ENCODE data around the gene TAF4.
"Not testable (repeated sequence)": the region's sequence is repeated elsewhere in the genome, so short reads cannot be mapped to it uniquely, and the experiment has no call there.

Gene TAF4

DNA sequence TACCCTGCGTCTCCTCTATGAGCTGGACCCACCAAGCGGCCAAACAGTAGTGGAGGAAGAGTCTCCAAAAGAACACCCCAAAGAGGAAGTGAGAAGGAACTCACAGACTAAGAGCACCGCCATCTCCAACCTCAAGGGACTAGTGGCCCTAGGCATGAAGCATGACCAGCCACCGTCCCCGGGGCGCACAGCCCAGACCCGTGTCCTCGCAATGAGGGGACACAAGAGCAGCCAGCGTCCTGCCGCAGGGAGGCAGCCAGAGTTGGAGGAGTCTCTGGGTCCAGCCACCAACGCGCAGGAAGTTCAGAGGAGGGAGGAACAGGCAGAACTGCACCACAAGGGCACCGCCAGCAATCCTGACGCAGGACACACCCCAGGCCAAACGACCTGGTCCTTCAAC is 72.6 kb downstream of the TAF4 start:
- DNase-seq (ENCODE audit: low read depth in 2 of 2): no peak
- no peak overlapping the region for H3K4me3 ChIP-seq (replicated peaks in 1 of 2; ENCODE audit: low read depth in 2 of 2, low read length in 2 of 2)
- TF ChIP-seq CTCF (IDR thresholded peaks at IDR 0.05; ENCODE audit: low read depth, low read length): no peak

DNA sequence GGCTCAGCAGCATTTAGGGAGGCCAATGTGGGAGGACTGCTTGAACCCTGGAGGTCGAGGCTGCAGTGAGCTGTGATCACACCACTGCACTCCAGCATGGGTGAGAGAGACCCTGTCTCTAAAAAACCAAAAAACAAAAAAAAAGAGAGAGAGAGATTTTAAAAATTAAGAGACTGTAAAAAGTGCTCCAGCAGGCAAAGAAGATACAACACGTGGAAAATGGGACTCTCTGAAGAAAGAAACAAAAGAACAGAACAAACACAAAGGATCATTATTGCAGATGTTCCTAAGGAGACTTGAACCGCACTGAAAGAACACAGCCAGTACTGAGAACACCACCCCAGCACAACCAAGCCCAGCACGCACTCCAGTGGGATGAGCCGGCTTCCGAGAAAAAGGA is 74.2 kb downstream of the TAF4 start:
- peak in 1 of 2 donors; percentile 11 for DNase-seq (ENCODE audit: low read depth in 2 of 2)
- TF ChIP-seq CTCF (IDR thresholded peaks at IDR 0.05; ENCODE audit: low read depth, low read length): no peak
- no peak overlapping the region for H3K4me3 ChIP-seq (replicated peaks in 1 of 2; ENCODE audit: low read depth in 2 of 2, low read length in 2 of 2)

DNA sequence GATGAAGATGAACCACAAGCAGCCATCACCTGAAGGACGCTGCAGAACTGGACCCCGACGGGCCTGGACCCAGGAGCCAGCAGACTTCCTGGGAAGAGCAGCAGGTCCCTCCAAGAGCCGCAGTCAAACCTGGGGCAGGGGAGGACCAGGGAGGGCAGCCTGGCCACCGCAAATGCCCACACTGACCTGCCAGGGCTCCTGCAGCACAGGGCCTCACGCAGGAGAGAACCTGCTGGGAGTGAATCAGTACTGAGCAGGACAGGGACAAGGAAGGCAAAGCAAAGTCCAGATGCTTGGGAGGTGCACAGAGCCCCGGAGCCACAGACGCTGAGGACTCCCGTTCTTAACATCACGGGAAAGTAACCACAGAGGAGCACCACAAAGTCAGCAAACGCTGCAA is 75.2 kb downstream of the TAF4 start:
- TF ChIP-seq CTCF (IDR thresholded peaks at IDR 0.05; ENCODE audit: low read depth, low read length): no peak
- no peak overlapping the region for H3K4me3 ChIP-seq (replicated peaks in 1 of 2; ENCODE audit: low read depth in 2 of 2, low read length in 2 of 2)
- no peak for DNase-seq (ENCODE audit: low read depth in 2 of 2)

GRCh38 chr20:61989741-61990140 is 75.9 kb downstream of the TAF4 start:
- H3K4me3 ChIP-seq (replicated peaks in 1 of 2; ENCODE audit: low read depth in 2 of 2, low read length in 2 of 2): no peak overlapping the region
- no peak for TF ChIP-seq CTCF (IDR thresholded peaks at IDR 0.05; ENCODE audit: low read depth, low read length)
- DNase-seq (ENCODE audit: low read depth in 2 of 2): no peak

DNA sequence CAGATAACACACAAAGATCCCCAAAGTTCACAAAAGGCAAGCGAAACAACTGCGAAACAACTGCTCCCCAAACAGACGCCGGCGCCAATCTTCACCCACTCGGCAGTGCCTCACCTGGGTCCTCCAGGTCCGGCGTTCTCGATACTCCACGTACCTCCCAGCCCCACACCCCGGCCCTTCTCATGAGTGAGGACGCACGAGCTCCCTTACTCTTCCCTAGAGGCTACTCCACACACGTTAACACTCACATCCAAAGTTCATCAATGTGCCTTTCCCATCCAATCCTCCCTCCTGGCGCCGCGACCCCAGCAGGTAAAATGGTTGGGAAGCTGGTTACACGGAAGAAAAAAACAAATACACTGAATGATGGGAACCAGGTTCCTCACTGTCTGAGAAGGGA is 77.0 kb downstream of the TAF4 start:
- TF ChIP-seq CTCF (IDR thresholded peaks at IDR 0.05; ENCODE audit: low read depth, low read length): no peak
- no peak for DNase-seq (ENCODE audit: low read depth in 2 of 2)
- no peak overlapping the region for H3K4me3 ChIP-seq (replicated peaks in 1 of 2; ENCODE audit: low read depth in 2 of 2, low read length in 2 of 2)

- H3K4me3 ChIP-seq (replicated peaks in 1 of 2; ENCODE audit: low read depth in 2 of 2, low read length in 2 of 2): no peak overlapping the region
- no peak for TF ChIP-seq CTCF (IDR thresholded peaks at IDR 0.05; ENCODE audit: low read depth, low read length)
- no peak for DNase-seq (ENCODE audit: low read depth in 2 of 2)
Measured at GRCh38 chr20:61986762-61987321, 78.8 kb downstream of the TAF4 start.

DNA sequence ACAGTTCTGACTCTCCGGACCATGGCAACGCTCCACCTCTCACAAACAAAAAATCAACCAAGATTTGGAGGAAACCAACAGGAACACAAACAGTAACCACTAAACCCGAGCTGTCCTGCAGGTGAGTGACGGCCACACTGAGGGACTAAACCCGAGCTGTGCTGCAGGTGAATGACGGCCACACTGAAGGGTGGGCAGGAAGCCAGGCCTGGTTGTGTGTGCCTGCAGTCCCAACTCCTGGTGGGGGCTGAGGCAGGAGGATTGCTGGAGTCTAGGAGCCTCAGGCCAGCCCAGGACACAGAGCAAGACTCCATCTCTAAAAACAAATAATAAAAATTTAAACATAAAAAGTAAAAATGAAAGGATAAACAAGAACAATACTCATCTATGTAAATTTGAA is 80.6 kb downstream of the TAF4 start:
- no peak for TF ChIP-seq CTCF (IDR thresholded peaks at IDR 0.05; ENCODE audit: low read depth, low read length)
- no peak for DNase-seq (ENCODE audit: low read depth in 2 of 2)
- no peak overlapping the region for H3K4me3 ChIP-seq (replicated peaks in 1 of 2; ENCODE audit: low read depth in 2 of 2, low read length in 2 of 2)

- not testable (repeated sequence) for DNase-seq (ENCODE audit: low read depth in 2 of 2); H3K4me3 ChIP-seq (replicated peaks in 1 of 2; ENCODE audit: low read depth in 2 of 2, low read length in 2 of 2)
Measured at GRCh38 chr20:61984431-61984830, 81.2 kb downstream of the TAF4 start.

Data from cardiac fibroblast (primary cell).